ENCODE results near the gene LINC01488. TPM values are rescaled to one million over a fixed set of nuclear protein-coding genes. Genes with fewer than 3 reads are reported as not detected.

The LINC01488 gene
- total and polyA plus RNA-seq, 2 of the 13 experiments (the other 11 are each of a cell fraction or from before 2014, with no cell fraction given), result 0.26 to 0.58 TPM

- no peak for DNase-seq (ENCODE audit: low spot score)
- no peak for TF ChIP-seq ZFP90 (CRISPR knock-in tag; IDR thresholded peaks at IDR 0.05; ENCODE audit: borderline replicate concordance)
- no peak for TF ChIP-seq FOXO1 (CRISPR knock-in tag; IDR thresholded peaks at IDR 0.05)
- TF ChIP-seq TCF7 (IDR thresholded peaks at IDR 0.05; ENCODE audit: low read depth), result no peak
- TF ChIP-seq U2AF2 (IDR thresholded peaks at IDR 0.05; ENCODE audit: low read depth, low read length), result no peak
- no peak for TF ChIP-seq CENPT (CRISPR knock-in tag; IDR thresholded peaks at IDR 0.05; ENCODE audit: low read depth)
- no peak for TF ChIP-seq ZNF225 (CRISPR knock-in tag; IDR thresholded peaks at IDR 0.05)
- TF ChIP-seq MED13 (CRISPR knock-in tag; IDR thresholded peaks at IDR 0.05), result no peak
- TF ChIP-seq, protein P1, sequence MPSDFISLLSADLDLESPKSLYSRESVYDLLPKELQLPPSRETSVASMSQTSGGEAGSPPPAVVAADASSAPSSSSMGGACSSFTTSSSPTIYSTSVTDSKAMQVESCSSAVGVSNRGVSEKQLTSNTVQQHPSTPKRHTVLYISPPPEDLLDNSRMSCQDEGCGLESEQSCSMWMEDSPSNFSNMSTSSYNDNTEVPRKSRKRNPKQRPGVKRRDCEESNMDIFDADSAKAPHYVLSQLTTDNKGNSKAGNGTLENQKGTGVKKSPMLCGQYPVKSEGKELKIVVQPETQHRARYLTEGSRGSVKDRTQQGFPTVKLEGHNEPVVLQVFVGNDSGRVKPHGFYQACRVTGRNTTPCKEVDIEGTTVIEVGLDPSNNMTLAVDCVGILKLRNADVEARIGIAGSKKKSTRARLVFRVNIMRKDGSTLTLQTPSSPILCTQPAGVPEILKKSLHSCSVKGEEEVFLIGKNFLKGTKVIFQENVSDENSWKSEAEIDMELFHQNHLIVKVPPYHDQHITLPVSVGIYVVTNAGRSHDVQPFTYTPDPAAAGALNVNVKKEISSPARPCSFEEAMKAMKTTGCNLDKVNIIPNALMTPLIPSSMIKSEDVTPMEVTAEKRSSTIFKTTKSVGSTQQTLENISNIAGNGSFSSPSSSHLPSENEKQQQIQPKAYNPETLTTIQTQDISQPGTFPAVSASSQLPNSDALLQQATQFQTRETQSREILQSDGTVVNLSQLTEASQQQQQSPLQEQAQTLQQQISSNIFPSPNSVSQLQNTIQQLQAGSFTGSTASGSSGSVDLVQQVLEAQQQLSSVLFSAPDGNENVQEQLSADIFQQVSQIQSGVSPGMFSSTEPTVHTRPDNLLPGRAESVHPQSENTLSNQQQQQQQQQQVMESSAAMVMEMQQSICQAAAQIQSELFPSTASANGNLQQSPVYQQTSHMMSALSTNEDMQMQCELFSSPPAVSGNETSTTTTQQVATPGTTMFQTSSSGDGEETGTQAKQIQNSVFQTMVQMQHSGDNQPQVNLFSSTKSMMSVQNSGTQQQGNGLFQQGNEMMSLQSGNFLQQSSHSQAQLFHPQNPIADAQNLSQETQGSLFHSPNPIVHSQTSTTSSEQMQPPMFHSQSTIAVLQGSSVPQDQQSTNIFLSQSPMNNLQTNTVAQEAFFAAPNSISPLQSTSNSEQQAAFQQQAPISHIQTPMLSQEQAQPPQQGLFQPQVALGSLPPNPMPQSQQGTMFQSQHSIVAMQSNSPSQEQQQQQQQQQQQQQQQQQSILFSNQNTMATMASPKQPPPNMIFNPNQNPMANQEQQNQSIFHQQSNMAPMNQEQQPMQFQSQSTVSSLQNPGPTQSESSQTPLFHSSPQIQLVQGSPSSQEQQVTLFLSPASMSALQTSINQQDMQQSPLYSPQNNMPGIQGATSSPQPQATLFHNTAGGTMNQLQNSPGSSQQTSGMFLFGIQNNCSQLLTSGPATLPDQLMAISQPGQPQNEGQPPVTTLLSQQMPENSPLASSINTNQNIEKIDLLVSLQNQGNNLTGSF (CRISPR knock-in tag; IDR thresholded peaks at IDR 0.05), result no peak
- no peak for TF ChIP-seq PLRG1 (conservative IDR thresholded peaks at IDR 0.05)
- TF ChIP-seq, protein P2, sequence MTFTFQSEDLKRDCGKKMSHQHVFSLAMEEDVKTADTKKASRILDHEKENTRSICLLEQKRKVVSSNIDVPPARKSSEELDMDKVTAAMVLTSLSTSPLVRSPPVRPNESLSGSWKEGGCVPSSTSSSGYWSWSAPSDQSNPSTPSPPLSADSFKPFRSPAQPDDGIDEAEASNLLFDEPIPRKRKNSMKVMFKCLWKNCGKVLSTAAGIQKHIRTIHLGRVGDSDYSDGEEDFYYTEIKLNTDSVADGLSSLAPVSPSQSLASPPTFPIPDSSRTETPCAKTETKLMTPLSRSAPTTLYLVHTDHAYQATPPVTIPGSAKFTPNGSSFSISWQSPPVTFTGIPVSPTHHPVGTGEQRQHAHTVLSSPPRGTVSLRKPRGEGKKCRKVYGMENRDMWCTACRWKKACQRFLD (CRISPR knock-in tag; IDR thresholded peaks at IDR 0.05; ENCODE audit: borderline replicate concordance), result no peak
- no peak for TF ChIP-seq FOXK2 (IDR thresholded peaks at IDR 0.05)
- no peak for TF ChIP-seq LBX2 (CRISPR knock-in tag; IDR thresholded peaks at IDR 0.05; ENCODE audit: borderline replicate concordance)
- no peak for TF ChIP-seq BCL3 (CRISPR knock-in tag; IDR thresholded peaks at IDR 0.05)
- TF ChIP-seq ATF5 (CRISPR knock-in tag; IDR thresholded peaks at IDR 0.05; ENCODE audit: low read depth), result no peak
Observed at GRCh38 chr11:69534166-69534530, 52.7 kb downstream of the LINC01488 start.

More at GRCh38 chr11:69534166-69534530, 52.7 kb downstream of the LINC01488 start:
- 6% methylated on average over 11 of the region's 14 CpGs for WGBS (ENCODE audit: low lambda C conversion rate)
- H3K79me2 ChIP-seq (ENCODE audit: insufficient read depth, low read length), result no peaks in the 10 kb centered on the region
- ChIA-PET CTCF (ENCODE audit: low intra/inter-chr PET ratio, low total read pairs) (no interaction called here), POLR2A (no interaction called here)
- no TSS peak for BruUV-seq (replicated peaks)
- no peak for FAIRE-seq
- peak; percentile 37; the same call in 1 of the 3 replicates for ATAC-seq
- H3K9ac ChIP-seq (ENCODE audit: insufficient read depth, low read depth, low read length), result no peak overlapping the region
- no peaks in the 10 kb centered on the region for H3K4me1 ChIP-seq (ENCODE audit: insufficient read depth, low read length)
- peaks cover 2 to 56% of the 10 kb centered on the region in 2 experiments; a peak in 4 of 5 replicates for H3K27me3 ChIP-seq (ENCODE audit: control insufficient read depth in 1 of 2, insufficient read depth in 2 of 2, low read length in 2 of 2)
- no peaks in the 10 kb centered on the region for H3K36me3 ChIP-seq (replicated peaks in 1 of 2; ENCODE audit: control insufficient read depth in 1 of 2, insufficient read depth in 2 of 2, low read length in 2 of 2)
- in situ Hi-C loops (cut with HindIII; ENCODE audit: extremely low pct_ligation_motif_present, low pct_unique_long_range_greater_than_20kb), result no loop called here
- no peak overlapping the region for H3K4me2 ChIP-seq (ENCODE audit: low read depth, low read length)
- no peak overlapping the region for H3K4me3 ChIP-seq (replicated peaks in 1 of 3; ENCODE audit: insufficient read depth in 1 of 3, low read depth in 2 of 3, low read length in 3 of 3)
- no peak overlapping the region for H3K27ac ChIP-seq (ENCODE audit: extremely low read length, insufficient read depth, low read length)
- no peaks in the 10 kb centered on the region for H3K9me3 ChIP-seq (ENCODE audit: low read length)
- no peak overlapping the region for H2AFZ ChIP-seq (ENCODE audit: low read length)
- H4K20me1 ChIP-seq (ENCODE audit: insufficient read depth, low read length), result no peaks in the 10 kb centered on the region
- intact Hi-C loops (cut with micrococcal nuclease; ENCODE audit: unreplicated experiment), result no loop called here
